Stimulated activated CD4-positive, alpha-beta T cell treated with anti-CD3 and anti-CD28 coated beads, TNF-alpha, amount 100 ng/mL, for 1 hour (primary cell): ENCODE data around the gene S100A16.
"Not testable (repeated sequence)": the region's sequence is repeated elsewhere in the genome, so short reads cannot be mapped to it uniquely, and the experiment has no call there.

Source experiments
- DNase-seq, 3 donors: peaks; one replicate each; pipeline ENCODE4 v3.0.0-alpha.2; 2020; ENCODE audit warnings: low read depth in 3 of 3, low spot score in 1 of 3

S100A16 gene

DNA sequence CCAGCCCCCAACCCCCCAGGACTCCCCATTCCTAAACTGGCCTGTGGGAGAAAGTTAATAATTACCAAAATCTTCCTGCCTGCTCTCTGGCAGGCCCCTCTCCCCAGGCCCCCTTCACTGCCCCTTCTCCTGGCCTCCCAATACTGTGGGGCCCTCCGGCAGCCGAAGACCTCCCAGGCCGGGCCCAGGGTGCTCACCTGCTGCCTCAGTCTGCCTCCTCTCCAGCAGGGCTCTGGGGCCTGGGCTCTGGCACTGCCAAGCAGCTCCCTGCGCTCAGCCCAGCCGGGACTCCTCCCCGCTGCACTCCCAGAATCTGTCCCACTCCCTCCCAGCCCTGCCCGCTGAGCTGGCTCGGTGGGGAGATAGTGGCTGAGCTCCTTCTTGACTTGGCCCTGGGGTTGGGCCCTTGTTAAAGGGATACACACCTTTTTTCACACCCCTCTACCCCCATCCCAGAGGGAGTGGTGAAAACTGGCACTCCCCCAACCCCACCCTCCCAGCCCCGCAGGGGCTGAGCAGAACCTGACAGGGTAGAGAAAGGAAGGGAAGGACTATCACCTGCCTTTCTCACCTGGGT, at the start of gene S100A16:
Gene S100A16, minus strand, starts transcription at position 383 of the 577 bp plus-strand sequence. CDS start 4,986 bp downstream, outside the sequence.
- DNase-seq = no peak

- DNase-seq = no peak
Measured at GRCh38 chr1:153662269-153662668, 49.3 kb upstream of the S100A16 start.

DNA sequence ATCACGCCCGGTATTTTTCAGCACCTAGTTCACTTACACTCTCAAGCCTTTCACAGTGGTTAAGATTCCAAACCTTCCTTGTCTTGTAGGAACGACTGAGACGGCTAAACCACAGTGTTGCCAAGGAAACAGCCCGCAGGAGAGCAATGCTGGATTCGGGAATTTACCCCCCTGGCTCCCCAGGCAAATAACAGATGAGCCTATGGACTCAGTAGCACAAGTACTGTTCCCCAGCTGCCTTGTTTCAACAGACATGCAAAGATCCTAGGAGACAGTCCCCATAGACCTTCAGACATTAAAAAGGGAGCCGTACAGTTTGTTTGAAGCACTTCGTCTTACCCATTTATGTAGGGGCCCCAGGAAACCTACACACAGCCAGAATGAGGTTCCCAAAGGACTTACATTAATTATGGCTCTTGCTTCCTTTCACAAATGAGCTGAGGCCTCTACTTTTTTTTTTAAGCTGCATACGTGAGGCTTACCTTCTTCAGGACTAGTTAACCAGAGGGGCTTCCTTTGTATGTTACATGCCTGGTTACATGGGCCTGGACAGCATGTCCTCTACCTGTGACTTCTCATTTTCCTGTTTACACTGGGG, 48.3 kb upstream of the S100A16 start:
- no peak for DNase-seq

- no peak for DNase-seq
Measured at GRCh38 chr1:153659656-153660055, 46.7 kb upstream of the S100A16 start.

DNA sequence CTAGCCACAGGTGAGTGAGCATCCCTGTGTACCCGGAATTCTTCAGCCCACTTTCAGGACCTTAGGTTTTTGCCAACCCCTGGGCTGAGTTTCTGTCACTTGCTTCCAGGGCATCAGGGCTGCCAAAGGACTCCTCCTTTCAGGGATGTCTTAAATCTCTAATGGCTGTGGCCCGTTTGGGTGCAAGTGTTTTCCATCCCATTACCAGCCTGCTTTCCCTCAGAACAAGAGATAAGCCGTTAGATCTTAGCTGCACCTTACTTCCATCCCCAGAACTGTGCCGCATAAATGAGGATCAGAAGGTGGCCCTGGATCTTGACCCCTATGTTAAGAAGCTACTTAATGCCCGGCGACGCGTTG, 46.2 kb upstream of the S100A16 start:
- no peak for DNase-seq

GRCh38 chr1:153658400-153659174, 45.6 kb upstream of the S100A16 start, which contains the start of gene SNAPIN:
SNAPIN (plus strand) TSS chr1:153658703; CDS start chr1:153658744, 41 bp downstream.
- peak; percentile 62 to 80 (median 73) for DNase-seq

GRCh38 chr1:153655333-153655732, 42.4 kb upstream of the S100A16 start:
- DNase-seq = no peak

- no peak for DNase-seq
Measured at GRCh38 chr1:153652805-153653500, 40.0 kb upstream of the S100A16 start.

GRCh38 chr1:153651771-153652170, 38.8 kb upstream of the S100A16 start:
- DNase-seq = no peak

DNA sequence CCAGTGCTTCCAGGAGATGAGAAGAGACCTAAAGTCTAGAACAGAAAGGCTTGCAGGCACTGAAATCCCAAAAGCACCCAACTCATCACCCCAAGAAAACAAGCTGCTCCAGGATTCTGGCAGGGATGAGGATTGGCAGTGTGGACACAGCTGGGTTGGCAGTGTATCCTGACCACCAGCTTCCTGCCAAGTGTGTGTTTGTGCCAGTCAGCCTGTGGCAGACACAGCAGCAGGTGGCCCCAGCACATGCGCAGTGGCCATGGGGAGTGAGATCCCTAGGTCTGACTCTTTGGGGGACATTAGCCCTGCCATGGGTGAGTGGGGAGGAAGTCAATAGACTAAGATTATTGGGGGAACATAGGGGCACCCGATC, 36.9 kb upstream of the S100A16 start:
- no peak for DNase-seq

GRCh38 chr1:153649137-153649862, 36.4 kb upstream of the S100A16 start:
- no peak for DNase-seq

GRCh38 chr1:153648000-153648643, 35.2 kb upstream of the S100A16 start:
- no peak for DNase-seq

- no peak for DNase-seq
Measured at GRCh38 chr1:153647346-153647714, 34.4 kb upstream of the S100A16 start.

DNA sequence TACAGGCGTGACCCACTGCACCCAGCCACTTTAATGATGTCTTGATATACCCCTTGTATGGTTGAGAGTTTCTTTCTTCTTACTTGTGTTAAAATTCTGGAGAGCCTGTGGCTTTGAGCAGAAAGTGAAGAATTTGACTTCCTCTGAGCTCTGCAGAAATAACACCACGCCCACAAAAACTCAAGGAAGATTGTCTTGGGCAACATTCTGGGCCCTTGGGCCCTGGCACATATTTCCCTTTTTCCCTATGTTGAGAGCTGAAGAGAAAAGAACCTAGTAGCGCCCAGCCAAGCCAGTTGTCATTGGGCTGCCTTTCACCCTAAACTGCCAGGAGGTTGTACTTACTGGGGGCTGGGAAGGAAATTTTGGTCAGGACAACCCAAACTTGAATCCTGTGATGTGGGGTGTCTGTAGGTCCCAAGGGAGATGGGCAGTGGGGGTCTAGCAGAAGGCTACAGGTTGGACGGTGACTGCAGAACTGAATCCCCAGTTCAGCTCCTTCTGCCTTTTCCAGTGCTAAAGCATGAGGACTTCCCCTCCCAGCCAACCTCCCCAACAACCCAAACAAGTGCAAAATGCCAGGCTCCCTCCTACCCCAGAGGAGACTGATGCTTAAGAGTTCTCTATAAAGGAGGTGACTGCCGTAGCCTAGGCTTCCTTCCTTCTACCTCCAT, 33.9 kb upstream of the S100A16 start:
- no peak for DNase-seq

- no peak for DNase-seq
Measured at GRCh38 chr1:153643816-153644215, 30.9 kb upstream of the S100A16 start.

GRCh38 chr1:153643100-153643499, 30.2 kb upstream of the S100A16 start:
- DNase-seq = no peak

GRCh38 chr1:153642161-153642560, 29.2 kb upstream of the S100A16 start:
- no peak for DNase-seq

GRCh38 chr1:153640861-153641260, 27.9 kb upstream of the S100A16 start:
- no peak for DNase-seq

DNA sequence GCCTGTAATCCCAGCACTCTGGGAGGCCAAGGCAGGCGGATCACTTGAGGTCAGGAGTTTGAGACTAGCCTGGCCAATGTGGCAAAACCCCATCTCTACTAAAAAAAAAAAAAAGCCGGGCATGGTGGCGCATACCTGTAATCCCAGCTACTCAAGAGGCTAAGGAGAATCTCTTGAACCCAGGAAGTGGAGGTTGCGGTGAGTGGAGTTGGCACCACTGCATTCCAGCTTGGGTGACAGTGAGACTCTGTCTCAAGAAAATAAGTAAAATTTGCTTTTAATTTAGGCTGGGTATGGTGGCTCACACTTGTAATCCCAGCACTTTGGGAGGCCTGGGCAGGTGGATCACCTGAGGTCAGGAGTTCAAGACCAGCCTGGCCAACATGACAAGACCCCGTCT, 27.3 kb upstream of the S100A16 start:
- DNase-seq = not testable (repeated sequence)

GRCh38 chr1:153639280-153639679, 26.3 kb upstream of the S100A16 start:
- no peak for DNase-seq
